Prostate gland (tissue), 2 donors: ENCODE data around the gene CD46.

Experiments used
- CTCF ChIP-seq, 4 experiments: fragments of 200-600 bp in 2 of 4; fragments of 450-650 bp in 2 of 4; sonication (generic) in 2 of 4; IDR thresholded peaks; 1 replicate in 3 of 4; 2 replicates in 1 of 4; pipeline ENCODE4 v1.5.1; 2016 to 2019; ENCODE audit warnings: antibody characterized with exemption in 4 of 4, mild to moderate bottlenecking in 2 of 4, moderate library complexity in 2 of 4
- POLR2AphosphoS5 ChIP-seq: sonication (generic); formaldehyde crosslinking; IDR thresholded peaks from one replicate; pipeline ENCODE4 v1.6.1; 2017; ENCODE audit warnings: antibody characterized with exemption

DNA sequence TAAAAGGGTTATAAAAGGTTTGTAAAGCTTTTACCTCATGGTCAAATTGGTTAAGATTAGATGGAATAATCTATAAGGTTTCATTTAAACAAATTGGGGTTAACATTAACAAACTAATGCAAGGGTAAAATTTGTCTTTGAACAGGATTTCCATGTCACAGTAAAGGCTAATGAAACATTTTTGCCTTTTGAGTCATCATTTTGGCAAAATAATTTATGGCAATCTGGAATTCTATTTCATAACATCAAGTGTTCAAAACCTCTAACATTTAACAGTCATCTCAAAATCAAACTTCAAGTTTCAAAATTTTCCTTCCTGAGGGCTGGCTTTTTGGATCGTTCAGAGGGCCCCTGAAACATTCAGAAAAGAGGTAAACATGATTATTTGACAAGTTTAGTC, 6.6 kb upstream of the CD46 start:
- TF ChIP-seq CTCF (IDR thresholded peaks at IDR 0.05) (no peak), POLR2AphosphoS5 (no peak)
